ENCODE measurements around the gene ASPN.

ASPN gene

DNA sequence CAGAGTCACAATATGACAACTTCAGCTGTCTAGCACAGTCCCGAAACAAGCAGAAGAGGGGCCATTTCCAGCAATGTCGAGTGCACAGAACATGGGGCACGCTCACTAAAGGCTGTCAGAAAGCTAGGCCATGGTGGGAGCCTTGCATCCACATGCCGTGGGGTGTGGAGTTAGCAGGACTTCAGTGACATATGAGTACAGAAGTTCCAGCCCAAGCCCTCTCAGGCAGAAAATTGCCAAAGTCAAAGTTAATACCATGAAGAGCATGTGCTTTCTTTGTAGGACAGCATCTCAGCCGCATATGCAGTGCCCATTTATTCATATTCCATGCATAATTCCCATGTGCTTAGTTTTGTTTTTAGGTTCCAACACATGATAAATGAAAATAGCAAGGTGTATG is 26.7 kb upstream of the ASPN start:
- Histone ChIP-seq H3K27me3 (no peaks in the 10 kb centered on the region), H3K4me2 (no peak overlapping the region), H3K4me1 (peaks cover 22 to 37% (median 28%) of the 10 kb centered on the region in 10 experiments), H3K36me3 (peaks cover 0 to 6% (median 0%) of the 10 kb centered on the region in 11 experiments; a peak in 1 of 22 replicates), H3K4me3 (no peak overlapping the region), H3K9me3 (replicated peaks in 1 of 11) (no peaks in the 10 kb centered on the region), H3K27ac (no peak overlapping the region), H3K9ac (no peak overlapping the region), H4K20me1 (no peaks in the 10 kb centered on the region)
- TF ChIP-seq Cebpa-rat (IDR thresholded peaks at IDR 0.05), result no peak

DNA sequence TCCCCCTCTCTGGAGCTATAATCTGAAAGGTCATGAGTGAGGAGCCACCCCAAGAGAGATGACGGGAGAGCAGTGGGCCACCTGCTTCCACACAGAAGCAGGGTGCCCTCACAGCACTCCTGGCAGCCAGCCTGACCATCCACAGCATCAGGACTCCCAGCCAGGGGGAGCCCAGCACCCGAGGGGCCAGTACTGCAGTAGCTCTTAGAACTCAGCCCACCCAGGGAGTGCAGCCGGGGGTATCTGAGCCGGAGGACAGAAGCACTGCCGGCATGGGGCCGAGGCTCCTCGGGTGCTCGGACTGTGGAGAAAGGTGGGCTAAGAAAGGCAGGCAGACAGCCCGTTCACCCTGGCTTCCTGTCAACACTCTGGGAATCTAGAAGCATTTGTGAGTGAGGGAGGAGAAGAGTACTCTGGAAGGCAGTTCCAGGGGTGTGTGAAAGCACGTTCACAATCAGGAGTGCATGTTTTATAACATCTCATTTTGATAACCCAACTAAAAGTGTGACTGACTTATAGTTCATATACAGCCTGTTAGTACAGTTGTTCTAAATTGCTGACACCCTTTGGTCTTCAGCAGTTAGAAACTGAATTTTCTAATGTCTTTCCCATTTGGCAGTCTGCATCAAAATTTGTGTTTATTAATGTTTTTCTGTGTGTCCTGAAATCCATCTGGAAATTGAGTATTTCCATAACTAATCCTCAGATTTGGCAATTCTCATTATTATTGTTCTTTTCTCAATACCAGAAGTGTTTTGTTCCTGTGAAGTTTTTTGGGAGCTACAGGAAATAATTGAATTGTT is 25.9 kb upstream of the ASPN start:
- Histone ChIP-seq H3K4me3 (no peak overlapping the region), H3K27ac (no peak overlapping the region), H3K4me2 (no peak overlapping the region), H4K20me1 (no peaks in the 10 kb centered on the region), H3K36me3 (peaks cover 0 to 6% (median 0%) of the 10 kb centered on the region in 11 experiments; a peak in 1 of 22 replicates), H3K9me3 (replicated peaks in 1 of 11) (no peaks in the 10 kb centered on the region), H3K27me3 (no peaks in the 10 kb centered on the region), H3K9ac (no peak overlapping the region), H3K4me1 (peaks cover 18 to 37% (median 25%) of the 10 kb centered on the region in 10 experiments)
- TF ChIP-seq Cebpa-rat (IDR thresholded peaks at IDR 0.05), result no peak

DNA sequence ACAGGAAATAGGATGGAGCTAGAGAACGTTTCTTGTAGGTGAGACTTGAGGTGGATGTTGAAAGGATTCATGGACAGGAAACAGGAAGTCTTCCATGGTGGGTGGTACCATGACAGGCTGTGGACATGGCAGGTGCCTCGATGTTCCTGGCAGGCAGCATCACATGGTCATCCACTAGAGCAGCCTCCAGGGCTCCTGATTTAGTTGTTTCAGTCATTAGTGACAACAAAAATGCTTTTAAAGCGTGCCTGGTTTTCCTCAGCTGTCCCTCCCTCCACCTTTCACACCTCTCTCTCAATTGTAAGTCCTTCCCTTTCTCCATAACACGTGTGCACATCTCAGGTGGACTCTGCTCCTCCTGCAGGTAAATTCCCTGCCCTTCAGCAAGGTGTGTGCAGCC is 25.2 kb upstream of the ASPN start:
- no peaks in the 10 kb centered on the region for H4K20me1 ChIP-seq
- peak overlapping the region in 1 of 11 experiments; percentile 15; a peak in 1 of 22 replicates for H3K4me2 ChIP-seq
- H3K27ac ChIP-seq, result no peak overlapping the region
- H3K9ac ChIP-seq, result no peak overlapping the region
- peaks cover 0 to 6% (median 0%) of the 10 kb centered on the region in 11 experiments; a peak in 1 of 22 replicates for H3K36me3 ChIP-seq
- H3K4me1 ChIP-seq, result peaks cover 11 to 37% (median 20%) of the 10 kb centered on the region in 10 experiments
- H3K4me3 ChIP-seq, result no peak overlapping the region
- no peaks in the 10 kb centered on the region for H3K9me3 ChIP-seq (replicated peaks in 1 of 11)
- TF ChIP-seq Cebpa-rat (IDR thresholded peaks at IDR 0.05), result no peak
- no peaks in the 10 kb centered on the region for H3K27me3 ChIP-seq

DNA sequence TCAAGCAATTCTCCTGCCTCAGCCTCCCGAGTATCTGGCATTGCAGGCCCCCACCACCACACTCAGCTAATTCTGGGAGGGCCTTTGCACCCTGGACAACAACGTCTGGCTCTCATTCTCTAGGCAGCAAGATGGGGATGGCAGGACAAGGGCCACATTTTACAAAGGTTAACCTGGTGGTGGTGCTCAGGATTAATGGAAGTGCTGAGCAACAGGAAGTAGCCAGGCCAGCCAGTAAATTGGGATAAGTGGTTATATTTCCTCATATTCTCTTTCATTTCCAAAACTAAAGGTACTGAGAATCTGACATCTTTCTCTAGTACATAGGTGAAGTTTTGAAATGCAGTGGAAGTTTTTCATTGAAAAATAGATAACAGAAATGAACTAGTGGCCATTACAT is 24.7 kb upstream of the ASPN start:
- no peak overlapping the region for H3K9ac ChIP-seq
- H3K36me3 ChIP-seq, result peaks cover 0 to 6% (median 0%) of the 10 kb centered on the region in 11 experiments; a peak in 1 of 22 replicates
- no peaks in the 10 kb centered on the region for H4K20me1 ChIP-seq
- H3K4me2 ChIP-seq, result no peak overlapping the region
- H3K27ac ChIP-seq, result no peak overlapping the region
- H3K9me3 ChIP-seq (replicated peaks in 1 of 11), result no peaks in the 10 kb centered on the region
- peaks cover 8 to 36% (median 20%) of the 10 kb centered on the region in 10 experiments for H3K4me1 ChIP-seq
- TF ChIP-seq Cebpa-rat (IDR thresholded peaks at IDR 0.05), result no peak
- H3K27me3 ChIP-seq, result no peaks in the 10 kb centered on the region
- H3K4me3 ChIP-seq, result no peak overlapping the region

DNA sequence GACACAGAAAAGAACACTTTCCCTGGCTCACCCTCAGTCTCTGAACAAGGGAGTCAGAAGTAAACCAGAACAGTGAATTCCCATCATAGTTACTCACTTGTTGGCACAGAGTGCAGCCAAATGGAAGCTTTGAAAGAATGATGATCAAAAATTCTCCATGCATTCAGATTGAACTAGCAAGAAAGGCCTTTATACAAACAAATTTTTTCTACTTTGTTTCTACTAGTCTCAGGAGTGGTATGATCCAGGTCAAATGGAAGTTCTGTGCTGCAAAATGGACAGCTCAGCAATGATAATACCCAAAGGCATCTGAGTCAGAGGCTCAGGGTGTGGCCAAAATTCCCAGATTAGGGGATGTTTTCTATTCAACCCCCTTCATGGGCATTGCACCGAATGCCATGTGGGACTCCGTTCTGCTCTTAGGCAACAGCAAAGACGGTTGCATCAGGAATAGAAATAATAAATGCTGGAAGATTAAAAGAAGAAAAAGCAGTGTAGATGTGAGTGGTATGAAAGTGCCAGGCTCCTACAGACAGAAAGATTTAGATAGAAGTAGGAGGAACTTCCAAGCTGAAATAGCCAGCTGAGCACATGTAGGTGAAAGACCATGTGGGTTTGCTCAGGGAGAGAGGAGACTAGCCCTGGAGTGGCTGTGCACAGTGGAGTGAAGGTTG is 24.0 kb upstream of the ASPN start:
- Histone ChIP-seq H3K9me3 (replicated peaks in 1 of 11) (no peaks in the 10 kb centered on the region), H3K4me2 (no peak overlapping the region; a peak in 1 of 22 replicates), H3K9ac (no peak overlapping the region)

DNA sequence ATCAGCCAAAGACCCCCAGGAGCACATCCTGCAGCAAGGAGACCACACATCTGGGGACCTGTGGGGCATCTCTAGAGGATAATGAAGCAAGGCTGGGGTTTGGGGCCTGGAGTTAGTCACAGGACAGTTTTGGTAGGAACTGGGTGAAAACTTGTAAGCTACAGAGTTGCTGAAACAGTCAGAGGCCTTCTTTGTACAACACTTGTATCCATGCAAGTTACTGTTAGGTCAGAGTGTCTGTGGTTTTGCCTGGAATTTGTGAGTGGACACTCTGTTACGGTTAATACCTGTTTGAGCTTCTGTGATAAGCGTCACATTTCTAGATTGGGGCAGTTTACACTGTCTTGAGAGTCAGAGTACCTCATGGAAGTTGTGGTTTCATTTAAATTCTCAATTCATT is 22.6 kb upstream of the ASPN start:
- H3K9ac ChIP-seq, result no peak overlapping the region
- H3K4me3 ChIP-seq, result no peak overlapping the region
- H3K27ac ChIP-seq, result no peak overlapping the region
- H4K20me1 ChIP-seq, result no peaks in the 10 kb centered on the region
- no peak overlapping the region for H3K4me2 ChIP-seq
- H3K27me3 ChIP-seq, result no peaks in the 10 kb centered on the region
- no peaks in the 10 kb centered on the region for H3K9me3 ChIP-seq (replicated peaks in 1 of 11)
- peaks cover 0 to 6% (median 0%) of the 10 kb centered on the region in 11 experiments; a peak in 2 of 22 replicates for H3K36me3 ChIP-seq
- H3K4me1 ChIP-seq, result peaks cover 0 to 21% (median 10%) of the 10 kb centered on the region in 10 experiments; a peak in 7 of 20 replicates
- no peak for TF ChIP-seq Cebpa-rat (IDR thresholded peaks at IDR 0.05)

More for the DNA sequence above, 24.0 kb upstream of the ASPN start:
- Histone ChIP-seq H3K27ac (no peak overlapping the region), H3K27me3 (no peaks in the 10 kb centered on the region), H3K4me3 (no peak overlapping the region), H3K4me1 (peaks cover 8 to 30% (median 20%) of the 10 kb centered on the region in 10 experiments), H3K36me3 (peaks cover 0 to 6% (median 0%) of the 10 kb centered on the region in 11 experiments; a peak in 2 of 22 replicates), H4K20me1 (no peaks in the 10 kb centered on the region)
- TF ChIP-seq Cebpa-rat (IDR thresholded peaks at IDR 0.05), result no peak

DNA sequence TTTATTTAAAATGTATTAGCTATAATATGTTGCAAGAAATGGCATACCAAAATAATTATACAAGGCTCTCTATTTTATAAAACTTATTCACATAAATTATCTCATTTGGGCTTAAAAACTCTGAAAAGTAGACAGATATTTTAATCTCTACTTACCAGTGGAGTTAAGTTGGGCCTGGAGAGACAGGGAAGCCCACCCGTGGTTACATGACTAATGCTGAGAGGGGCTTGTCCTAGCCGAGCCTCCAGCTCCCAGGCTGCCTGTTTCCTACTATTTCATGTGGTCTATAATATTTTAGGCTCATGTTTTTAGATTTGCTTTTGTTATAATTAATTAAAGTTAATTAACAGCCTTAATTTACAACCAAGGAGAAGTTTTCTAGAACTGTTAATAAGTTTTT is 20.9 kb upstream of the ASPN start:
- TF ChIP-seq Cebpa-rat (IDR thresholded peaks at IDR 0.05), result no peak
- Histone ChIP-seq H4K20me1 (no peaks in the 10 kb centered on the region), H3K4me1 (peaks cover 0 to 21% (median 10%) of the 10 kb centered on the region in 10 experiments; a peak in 7 of 20 replicates), H3K27ac (no peak overlapping the region), H3K36me3 (peaks cover 0 to 4% (median 0%) of the 10 kb centered on the region in 11 experiments; a peak in 2 of 22 replicates), H3K4me3 (no peak overlapping the region), H3K9me3 (replicated peaks in 1 of 11) (no peaks in the 10 kb centered on the region), H3K27me3 (no peaks in the 10 kb centered on the region), H3K9ac (no peak overlapping the region), H3K4me2 (peak overlapping the region in 2 of 11 experiments; percentile 23 to 44; a peak in 1 of 22 replicates)

DNA sequence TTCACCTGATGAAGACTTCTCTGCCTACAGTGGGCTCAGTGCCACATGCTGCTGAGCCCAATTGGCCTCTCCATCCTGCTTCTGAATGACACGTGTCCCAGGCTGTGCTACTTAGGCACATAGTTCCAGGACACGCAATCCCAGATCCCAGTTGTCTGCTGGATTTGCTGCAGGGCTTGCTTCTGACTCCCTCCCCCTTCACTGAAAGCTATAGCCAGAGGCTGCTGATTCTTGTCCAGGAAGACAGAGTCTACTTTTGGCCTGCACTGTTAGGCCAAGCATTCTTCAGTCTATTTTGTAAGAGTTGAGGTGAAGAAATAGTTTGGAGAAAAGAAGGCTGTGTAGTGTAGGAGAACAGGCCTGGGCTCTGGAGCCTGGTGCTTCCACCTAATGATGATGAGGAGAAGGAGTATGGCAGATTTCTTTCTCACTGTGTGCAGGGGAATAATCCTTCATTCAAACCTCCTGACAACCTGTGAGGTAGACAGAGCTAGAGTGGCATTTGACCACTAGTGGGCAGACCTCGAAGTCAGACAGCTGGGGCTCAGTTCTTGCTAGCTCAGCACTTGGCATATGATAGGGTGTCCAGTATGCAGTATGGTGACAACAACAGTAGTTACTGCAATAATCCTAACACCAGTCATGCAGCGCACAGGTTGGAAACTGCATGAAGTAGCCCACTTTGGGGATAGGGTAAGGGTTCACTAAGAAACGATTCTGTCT is 19.5 kb upstream of the ASPN start:
- no peak overlapping the region for H3K4me3 ChIP-seq
- no peak overlapping the region for H3K4me2 ChIP-seq
- no peaks in the 10 kb centered on the region for H3K9me3 ChIP-seq (replicated peaks in 1 of 11)
- H3K27me3 ChIP-seq, result no peaks in the 10 kb centered on the region
- no peaks in the 10 kb centered on the region for H4K20me1 ChIP-seq
- no peak overlapping the region for H3K9ac ChIP-seq
- no peaks in the 10 kb centered on the region; a peak in 2 of 22 replicates for H3K36me3 ChIP-seq
- H3K4me1 ChIP-seq, result peaks cover 0 to 16% (median 6%) of the 10 kb centered on the region in 10 experiments; a peak in 6 of 20 replicates
- no peak overlapping the region for H3K27ac ChIP-seq
- no peak for TF ChIP-seq Cebpa-rat (IDR thresholded peaks at IDR 0.05)

DNA sequence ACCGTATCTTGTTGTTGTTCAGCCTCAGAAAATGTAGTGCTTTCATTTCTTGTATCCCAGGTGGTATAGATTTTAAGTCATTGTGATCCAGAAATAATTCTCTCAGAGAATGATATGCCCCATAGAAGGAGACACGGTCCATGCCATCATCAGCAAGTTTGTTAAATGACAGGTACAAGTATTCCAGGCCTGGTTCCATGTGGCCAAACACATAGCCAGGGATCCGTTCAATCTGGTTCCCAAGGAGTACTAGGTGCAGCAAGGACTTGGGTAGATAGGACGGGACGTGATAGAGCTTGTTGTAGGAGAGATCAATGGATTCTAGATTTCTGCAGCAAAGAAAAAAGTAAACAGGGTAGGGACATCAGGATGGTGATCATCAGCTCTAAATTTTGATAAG is 18.4 kb upstream of the ASPN start:
- Histone ChIP-seq H3K4me3 (no peak overlapping the region), H3K4me2 (no peak overlapping the region), H3K27ac (no peak overlapping the region), H3K4me1 (peaks cover 0 to 16% (median under 1%) of the 10 kb centered on the region in 10 experiments; a peak in 3 of 20 replicates), H4K20me1 (no peaks in the 10 kb centered on the region), H3K27me3 (no peaks in the 10 kb centered on the region), H3K9me3 (replicated peaks in 1 of 11) (no peaks in the 10 kb centered on the region), H3K36me3 (no peaks in the 10 kb centered on the region; a peak in 2 of 22 replicates), H3K9ac (no peak overlapping the region)
- TF ChIP-seq Cebpa-rat (IDR thresholded peaks at IDR 0.05), result no peak

Data from BLaER1 treated with 17β-estradiol and CSF1 and Interleukin-3, amounts not matched to agents 10 nM and 100 nM (cell line).